Ishikawa (cell line): ENCODE measurements around the gene GSTT2.

Source experiments
- EP300 ChIP-seq: IDR thresholded peaks from 2 replicates; pipeline ENCODE4 v1.6.1; 2012; ENCODE audit warnings: borderline replicate concordance
- MAX ChIP-seq: IDR thresholded peaks from 2 replicates; pipeline ENCODE4 v1.6.1; 2012
- ZBTB7A ChIP-seq: IDR thresholded peaks from 2 replicates; pipeline ENCODE4 v1.6.1; 2012; ENCODE audit warnings: low read depth

DNA sequence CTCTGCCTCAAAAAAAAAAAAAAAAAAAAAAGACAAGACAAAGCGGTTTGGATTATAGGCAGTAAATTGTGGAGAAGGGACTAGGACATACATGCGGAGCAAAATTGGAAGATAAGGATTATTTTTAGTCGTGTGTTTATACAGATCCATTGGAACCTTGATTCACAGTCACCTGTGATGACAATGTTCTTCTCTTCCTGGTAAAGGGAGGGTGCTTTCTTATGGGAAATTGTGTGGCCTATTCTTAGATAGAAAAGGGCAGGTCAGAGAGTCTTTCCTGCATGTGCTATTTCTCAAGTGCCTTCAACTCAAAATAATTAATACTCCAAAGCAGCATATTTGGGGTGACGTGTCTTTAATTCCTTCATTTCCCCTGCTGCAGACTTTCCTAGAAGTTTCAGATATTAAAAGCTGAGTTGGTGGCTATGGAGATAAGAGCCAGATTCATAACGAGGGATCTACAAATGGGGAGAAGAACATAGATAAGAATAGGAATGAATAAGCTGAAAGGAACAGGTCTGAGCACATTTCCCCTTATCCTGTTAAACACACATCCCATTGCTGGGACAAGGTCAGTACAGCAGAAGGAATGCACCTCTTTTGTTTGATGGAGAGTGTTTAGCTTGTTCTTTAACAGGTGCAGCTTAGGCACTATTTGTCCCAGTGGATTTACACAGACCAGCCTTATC lies 41.5 kb upstream of the GSTT2 start:
- TF ChIP-seq MAX (no peak), EP300 (no peak), ZBTB7A (no peak)
